GM19395 (cell line): ENCODE measurements around the gene MIF4GD.

Experiments
- ATAC-seq: cut with Tn5 transposase; IDR thresholded peaks from one replicate; pipeline ENCODE4 v1.9.1; 2021; ENCODE audit warnings: mild to moderate bottlenecking, moderate library complexity; ENCODE audit not compliant: unreplicated experiment

Gene MIF4GD

DNA sequence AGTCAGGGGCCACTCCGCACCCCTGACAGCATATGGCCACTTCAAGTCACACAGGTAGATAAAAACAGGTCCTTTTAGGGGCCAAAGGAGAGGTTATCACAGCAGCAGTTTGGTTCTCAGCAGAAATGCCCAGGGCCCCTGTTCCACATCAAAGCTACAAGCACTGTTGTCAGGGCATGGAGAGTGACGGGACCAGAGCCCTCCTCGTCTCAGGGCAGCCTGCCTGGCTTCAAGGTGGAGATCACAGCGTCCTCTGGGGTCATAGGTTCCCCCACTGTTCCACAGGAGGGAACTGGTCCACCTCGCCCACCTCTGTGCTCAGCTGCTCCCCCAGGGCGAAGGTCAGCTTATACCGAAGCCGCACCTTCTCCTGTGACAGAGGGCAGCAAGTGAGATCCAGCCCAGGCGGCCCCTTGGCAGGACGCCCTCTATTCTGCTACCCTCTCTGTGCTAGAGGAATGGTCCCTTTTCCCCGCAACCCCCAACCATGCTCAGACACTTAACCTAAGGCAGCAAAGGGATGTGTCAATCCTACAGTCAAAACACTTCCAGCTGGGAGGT is 32.9 kb downstream of the MIF4GD start:
- no peak for ATAC-seq

DNA sequence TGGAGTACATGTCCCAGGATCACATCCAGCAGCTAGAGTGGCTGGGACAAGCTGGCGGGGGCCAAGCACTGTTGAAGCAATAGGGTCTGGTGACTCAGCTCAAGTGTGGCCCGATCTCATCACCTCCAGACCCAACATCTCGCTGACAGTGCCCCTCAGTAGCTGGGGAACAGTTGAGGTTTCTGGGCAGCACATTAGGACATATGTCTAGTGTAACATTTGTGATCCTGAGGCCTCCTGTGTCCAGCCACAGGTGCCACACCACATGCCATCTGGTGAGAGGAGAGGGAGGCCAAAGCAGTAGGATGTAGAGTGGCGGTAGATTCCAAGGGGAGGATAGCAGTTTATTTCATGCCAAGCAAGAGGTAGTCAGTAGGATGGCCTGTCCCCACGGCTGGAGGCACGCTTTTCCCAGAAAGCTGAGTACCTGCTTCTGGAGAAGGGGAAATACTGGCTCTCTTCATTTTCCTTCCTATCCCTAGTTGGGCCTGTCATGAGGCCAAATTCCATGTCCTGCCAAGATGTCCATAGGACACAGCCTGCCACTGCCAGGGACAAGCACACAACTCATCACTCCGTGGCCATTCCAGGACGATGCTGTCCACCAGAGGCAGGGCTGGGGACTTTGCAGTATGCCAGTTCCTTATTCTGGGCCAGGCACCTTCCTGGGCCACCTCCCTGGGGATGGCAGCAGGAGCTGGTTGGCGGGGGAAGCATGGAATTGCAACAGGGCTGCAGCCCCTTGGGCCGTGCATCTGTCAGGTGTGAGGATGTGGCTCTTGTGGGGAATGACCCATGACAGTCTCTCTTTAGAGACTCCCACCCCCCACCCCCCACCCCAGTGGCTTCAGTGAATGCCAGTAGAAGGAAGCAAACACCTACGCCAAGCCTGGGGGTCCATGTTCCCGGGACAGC is 33.7 kb downstream of the MIF4GD start:
- ATAC-seq: no peak

DNA sequence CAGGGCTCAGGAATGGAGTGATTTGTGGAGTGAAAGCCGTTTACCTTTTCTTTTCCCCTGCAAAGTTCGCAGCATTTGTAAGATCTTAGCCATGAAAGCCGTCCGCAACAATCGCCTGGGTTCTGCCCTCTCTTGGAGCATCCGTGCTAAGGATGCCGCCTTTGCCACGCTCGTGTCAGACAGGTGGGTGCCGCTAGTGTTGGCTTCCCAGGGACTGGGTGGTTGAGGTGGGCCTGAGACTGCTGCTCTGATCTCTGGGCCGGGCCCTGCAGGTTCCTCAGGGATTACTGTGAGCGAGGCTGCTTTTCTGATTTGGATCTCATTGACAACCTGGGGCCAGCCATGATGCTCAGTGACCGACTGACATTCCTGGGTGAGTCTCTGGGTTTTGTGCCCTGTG is 38.2 kb downstream of the MIF4GD start:
- ATAC-seq: no peak

DNA sequence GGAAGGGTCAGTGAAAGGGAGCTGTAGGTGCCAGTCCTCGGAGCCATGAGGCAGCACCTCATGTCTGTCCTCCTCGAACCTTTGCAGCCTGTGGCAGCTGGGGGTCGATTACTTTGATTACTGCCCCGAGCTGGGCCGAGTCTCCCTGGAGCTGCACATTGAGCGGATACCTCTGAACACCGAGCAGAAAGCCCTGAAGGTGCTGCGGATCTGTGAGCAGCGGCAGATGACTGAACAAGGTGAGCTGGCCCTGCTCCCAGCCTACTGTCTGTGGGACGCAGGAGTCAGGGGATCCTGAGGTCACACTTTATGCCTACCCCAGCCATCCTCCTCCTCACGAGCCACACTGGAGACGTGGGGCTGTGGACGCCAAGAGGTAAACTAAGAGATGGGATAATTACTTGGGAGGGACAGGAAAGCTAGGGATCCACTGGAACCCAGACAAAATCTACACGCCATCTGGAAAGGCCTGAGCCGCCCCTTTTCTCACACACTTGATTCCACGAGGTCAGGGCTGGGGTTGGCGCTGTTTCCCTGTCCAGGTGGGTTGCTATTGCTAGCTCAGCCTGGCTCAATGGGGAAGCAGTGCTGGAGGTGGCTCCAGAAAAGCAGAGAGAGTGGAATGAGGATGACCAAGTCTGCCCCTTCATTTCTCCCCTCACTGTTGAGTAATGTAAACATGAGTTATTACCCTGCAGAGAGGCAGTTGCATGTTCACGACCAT is 39.1 kb downstream of the MIF4GD start:
- ATAC-seq: no peak

GRCh38 chr17:75231071-75231470 is 40.0 kb downstream of the MIF4GD start:
- no peak for ATAC-seq

DNA sequence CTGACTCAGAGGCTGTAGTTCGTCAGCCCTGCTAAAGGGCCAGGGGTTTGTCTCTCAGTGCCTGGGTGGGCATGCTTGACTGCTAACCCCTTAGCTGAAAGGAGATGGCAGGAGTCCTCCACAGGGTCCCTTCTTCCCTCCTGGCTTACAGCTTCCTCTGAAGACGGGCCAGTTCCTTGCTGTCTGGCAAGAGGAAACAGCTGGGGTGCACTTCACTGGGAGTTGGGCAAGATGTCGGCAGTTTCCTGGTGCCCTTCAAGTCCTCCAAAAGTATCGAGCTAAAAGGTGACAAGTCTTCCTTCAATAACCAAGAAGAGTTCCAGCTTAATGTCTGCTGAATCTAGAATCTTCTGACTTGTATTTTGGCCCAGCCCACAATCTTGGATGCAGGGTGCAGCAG is 42.2 kb downstream of the MIF4GD start:
- ATAC-seq: no peak

DNA sequence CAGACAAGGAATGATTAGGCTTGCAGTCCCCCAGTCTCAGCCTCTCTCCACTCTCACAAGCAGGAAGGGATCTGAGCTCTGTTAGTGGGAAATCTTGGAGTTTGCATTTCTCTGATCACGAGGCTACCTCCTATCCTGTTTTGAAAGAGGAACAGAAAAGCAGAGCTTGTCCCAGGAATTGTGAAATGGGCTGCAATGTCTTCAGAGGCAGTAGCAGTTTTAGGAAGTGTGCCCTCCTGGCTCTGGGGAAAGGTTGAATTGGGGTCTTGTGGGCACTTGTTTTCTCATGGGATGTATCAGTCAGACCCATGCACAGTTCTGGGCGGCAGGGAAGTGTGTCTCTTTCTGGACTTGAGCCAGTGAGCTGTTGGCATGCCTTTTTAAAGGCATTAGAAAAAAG is 42.7 kb downstream of the MIF4GD start:
- no peak for ATAC-seq

- ATAC-seq: no peak
Measured at GRCh38 chr17:75227729-75228128, 43.3 kb downstream of the MIF4GD start.

DNA sequence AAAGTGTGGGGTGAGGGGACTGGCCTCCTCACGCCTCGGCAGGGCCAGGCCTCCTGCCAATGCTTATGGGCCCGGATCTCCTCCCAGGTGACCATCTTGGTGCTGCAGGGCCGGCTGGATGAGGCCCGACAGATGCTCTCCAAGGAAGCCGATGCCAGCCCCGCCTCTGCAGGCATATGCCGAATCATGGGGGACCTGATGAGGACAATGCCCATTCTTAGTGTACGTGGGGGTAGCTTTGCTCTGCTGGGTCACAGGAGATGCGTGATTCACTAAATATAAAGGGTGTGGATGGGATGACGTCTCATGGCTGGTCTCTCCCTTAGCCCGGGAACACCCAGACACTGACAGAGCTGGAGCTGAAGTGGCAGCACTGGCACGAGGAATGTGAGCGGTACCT is 46.0 kb downstream of the MIF4GD start:
- no peak for ATAC-seq

- no peak for ATAC-seq
Measured at GRCh38 chr17:75219815-75220214, 51.2 kb downstream of the MIF4GD start.

- no peak for ATAC-seq
Measured at GRCh38 chr17:75218131-75218530, 52.9 kb downstream of the MIF4GD start.
